Left lung (tissue), 10 donors: Measurements from ENCODE around the gene FGF12. TPM values are rescaled to one million over a fixed set of nuclear protein-coding genes. Genes with fewer than 3 reads are reported as not detected.

Experiments used
- ATAC-seq: fragments of 200-7000 bp; cut with Tn5 transposase; one replicate; pipeline ENCODE4 v1.9.1; 2020; ENCODE audit warnings: moderate library complexity
- DNase-seq, 4 donors: peaks; one replicate each; pipeline ENCODE4 v3.0.0-alpha.2; 2013 to 2020
- H3K27ac ChIP-seq, 2 donors: fragments of 200-600 bp; sonication (generic) in 1 of 2; one replicate each; pipeline versions ENCODE4 v1.5.0 to v1.8.0; 2020 to 2021
- H3K27me3 ChIP-seq, 2 donors: fragments of 200-600 bp; sonication (generic) in 1 of 2; one replicate each; pipeline versions ENCODE4 v1.5.0 to v1.8.0; 2020 to 2021
- H3K36me3 ChIP-seq, 2 donors: fragments of 200-600 bp; sonication (generic) in 1 of 2; one replicate each; pipeline versions ENCODE4 v1.5.0 to v1.8.0; 2020 to 2021
- H3K4me1 ChIP-seq, 2 donors: fragments of 200-600 bp; one replicate each; pipeline ENCODE4 v1.8.0; 2021
- H3K4me3 ChIP-seq, 2 donors: fragments of 200-600 bp; sonication (generic) in 1 of 2; one replicate each; pipeline versions ENCODE4 v1.5.0 to v1.8.0; 2020 to 2021; ENCODE audit warnings: mild to moderate bottlenecking in 1 of 2
- H3K9me3 ChIP-seq, 2 donors: fragments of 200-600 bp; sonication (generic) in 1 of 2; one replicate each; pipeline versions ENCODE4 v1.5.0 to v1.8.0; 2020 to 2021
- CTCF ChIP-seq, 2 donors: fragments of 200-600 bp; sonication (generic) in 1 of 2; IDR thresholded peaks; one replicate each; pipeline versions ENCODE4 v1.5.0 to v1.8.0; 2021; ENCODE audit warnings: antibody characterized with exemption in 2 of 2
- intact Hi-C, 2 donors: fragments of 100-400 bp; cut with DNase I; formaldehyde crosslinking; loops; one replicate each; pipeline versions ENCODE4 v1.11.2 to v1.14.2; 2022
- polyA plus RNA-seq, 6 donors: library from polyadenylated mRNA; unstranded; fragments of 120-200 nt; gene quantifications; one replicate each; pipeline ENCODE4 v1.2.1, GENCODE V29; 2013; ENCODE audit not compliant: insufficient read length in 6 of 6
- total RNA-seq, 2 donors: library from RNA; stranded (reverse); fragmentation: NEBNext Ultra II Directional; extraction: Animal tissue kit (Norgen Biotek cat#: 25700); gene quantifications; one replicate each; pipeline ENCODE4 v1.2.1, GENCODE V29; 2021
- donor health status: DM: no; HTN: yes; CAD: no.
- donor health status: DM: no; HTN: no; CAD: no.

Gene FGF12
- total and polyA plus RNA-seq, 8 donors: 1.0 to 10.2 (median 4.7) TPM

- H3K4me3 ChIP-seq: no peak overlapping the region
- H3K27ac ChIP-seq: no peak overlapping the region
- H3K4me1 ChIP-seq: no peaks in the 10 kb centered on the region
- ATAC-seq: no peak
- no peak for TF ChIP-seq CTCF (IDR thresholded peaks at IDR 0.05)
- H3K27me3 ChIP-seq: no peaks in the 10 kb centered on the region
- no peaks in the 10 kb centered on the region for H3K36me3 ChIP-seq
- H3K9me3 ChIP-seq: no peaks in the 10 kb centered on the region
- intact Hi-C loops: no loop called here
- no peak for DNase-seq
Observed at GRCh38 chr3:192641919-192642318, 85.4 kb downstream of the FGF12 start.

- Histone ChIP-seq H3K4me3 (no peak overlapping the region), H3K27me3 (no peaks in the 10 kb centered on the region), H3K27ac (no peak overlapping the region), H3K4me1 (no peaks in the 10 kb centered on the region), H3K9me3 (no peaks in the 10 kb centered on the region), H3K36me3 (no peaks in the 10 kb centered on the region)
- TF ChIP-seq CTCF (IDR thresholded peaks at IDR 0.05): no peak
- no peak for DNase-seq
- intact Hi-C loops: no loop called here
- ATAC-seq: no peak
Observed at GRCh38 chr3:192639987-192640386, 87.4 kb downstream of the FGF12 start.

GRCh38 chr3:192637803-192638202 lies 89.5 kb downstream of the FGF12 start:
- DNase-seq (no peak), ATAC-seq (no peak)
- Histone ChIP-seq H3K27ac (no peak overlapping the region), H3K36me3 (no peaks in the 10 kb centered on the region), H3K9me3 (no peaks in the 10 kb centered on the region), H3K27me3 (no peaks in the 10 kb centered on the region), H3K4me1 (no peaks in the 10 kb centered on the region), H3K4me3 (no peak overlapping the region)
- no peak for TF ChIP-seq CTCF (IDR thresholded peaks at IDR 0.05)
- intact Hi-C loops: no loop called here

GRCh38 chr3:192636517-192637444 lies 90.6 kb downstream of the FGF12 start:
- no peak overlapping the region for H3K4me3 ChIP-seq
- H3K36me3 ChIP-seq: no peaks in the 10 kb centered on the region
- no peaks in the 10 kb centered on the region for H3K27me3 ChIP-seq
- no peak overlapping the region for H3K27ac ChIP-seq
- no peaks in the 10 kb centered on the region for H3K4me1 ChIP-seq
- intact Hi-C loops: no loop called here
- TF ChIP-seq CTCF (IDR thresholded peaks at IDR 0.05): no peak
- H3K9me3 ChIP-seq: no peaks in the 10 kb centered on the region
- DNase-seq: no peak
- ATAC-seq: no peak

GRCh38 chr3:192629429-192629828 lies 97.9 kb downstream of the FGF12 start:
- ATAC-seq (no peak), DNase-seq (no peak)
- Histone ChIP-seq H3K4me1 (no peaks in the 10 kb centered on the region), H3K27ac (no peak overlapping the region), H3K27me3 (no peaks in the 10 kb centered on the region), H3K36me3 (no peaks in the 10 kb centered on the region), H3K4me3 (no peak overlapping the region), H3K9me3 (no peaks in the 10 kb centered on the region)
- no peak for TF ChIP-seq CTCF (IDR thresholded peaks at IDR 0.05)
- intact Hi-C loops: no loop called here
